ENCODE data around the gene INPP4B. TPM values are rescaled to one million over a fixed set of nuclear protein-coding genes. Genes with fewer than 3 reads are reported as not detected.

INPP4B gene
- total RNA-seq, 1 experiment from 2014 or later, result 0.07 TPM

- WGBS (ENCODE audit: extremely low coverage, insufficient read length, low lambda C conversion rate), result no CpG with 5 or more reads among the region's 2 CpGs
- Histone ChIP-seq H4K5ac (ENCODE audit: insufficient read length, low read depth, low read length) (no peak overlapping the region), H3K4ac (ENCODE audit: low read depth, low read length) (no peak overlapping the region), H2BK20ac (ENCODE audit: low read depth, low read length, poor library complexity, severe bottlenecking) (no peak overlapping the region), H3K18ac (ENCODE audit: insufficient read length, low read depth, low read length) (no peak overlapping the region), H2BK15ac (ENCODE audit: low read depth, low read length) (no peak overlapping the region), H4K8ac (replicated peaks; ENCODE audit: insufficient read length, low read depth, low read length) (no peak overlapping the region), H3K4me2 (ENCODE audit: insufficient read depth, insufficient read length, low read length) (no peak overlapping the region), H3K9ac (ENCODE audit: extremely low read depth, insufficient read length, low read length) (no peak overlapping the region), H3K79me2 (ENCODE audit: insufficient read depth, low read length) (no peaks in the 10 kb centered on the region), H2BK12ac (ENCODE audit: insufficient read length, low read depth, low read length) (no peak overlapping the region), H3K56ac (ENCODE audit: insufficient read length, low read depth, low read length) (no peak overlapping the region), H3K27me3 (ENCODE audit: insufficient read depth, low read length) (no peaks in the 10 kb centered on the region), H3K9me3 (ENCODE audit: control insufficient read depth, low read depth, low read length) (no peaks in the 10 kb centered on the region), H4K91ac (ENCODE audit: insufficient read length, low read depth, low read length) (no peak overlapping the region), H3T11ph (ENCODE audit: low read length) (no peak overlapping the region), H3K79me1 (ENCODE audit: insufficient read depth, low read depth, low read length, poor library complexity, severe bottlenecking) (no peaks in the 10 kb centered on the region), H3K23me2 (ENCODE audit: insufficient read length, low read depth, low read length, poor library complexity, severe bottlenecking) (no peaks in the 10 kb centered on the region), H3K27ac (ENCODE audit: insufficient read length, low read depth, low read length) (no peak overlapping the region), H3K4me1 (ENCODE audit: insufficient read depth, low read length) (no peaks in the 10 kb centered on the region), H3K23ac (ENCODE audit: insufficient read length, low read depth, low read length) (no peak overlapping the region), H2BK120ac (ENCODE audit: low read depth, low read length, poor library complexity, severe bottlenecking) (no peak overlapping the region), H2BK5ac (ENCODE audit: insufficient read length, low read length) (no peak overlapping the region), H3K14ac (ENCODE audit: insufficient read depth, low read length) (no peak overlapping the region), H4K20me1 (ENCODE audit: control insufficient read depth, insufficient read depth, insufficient read length) (no peaks in the 10 kb centered on the region), H2AFZ (ENCODE audit: low read length) (no peak overlapping the region), H2AK5ac (ENCODE audit: insufficient read length, low read length) (no peak overlapping the region)
- Mint-ChIP-seq H3K4me3 (no peak overlapping the region), H3K27me3 (ENCODE audit: low read depth) (no peaks in the 10 kb centered on the region), H3K9me3 (peaks cover 3 to 4% of the 10 kb centered on the region in 2 experiments; a peak in 3 of 5 replicates), H3K36me3 (ENCODE audit: insufficient read depth in 1 of 3, low read depth in 3 of 3) (no peaks in the 10 kb centered on the region), H3K4me1 (no peaks in the 10 kb centered on the region), H3K27ac (no peak overlapping the region)
- DNase-seq, result peak; percentile 51
- peak; percentile 28; the same call in 1 of the 3 replicates for TF ChIP-seq CTCF (conservative IDR thresholded peaks at IDR 0.05)
Measured at GRCh38 chr4:142875117-142875516, 29.0 kb upstream of the INPP4B start.

All from H9 (cell line).